ENCODE data around the gene GREB1L. TPM values are rescaled to one million over a fixed set of nuclear protein-coding genes. Genes with fewer than 3 reads are reported as not detected.
A peak's percentile ranks its signal among the peaks of the same experiment; 100 is the strongest.

The GREB1L gene
- polyA plus RNA-seq, 2 of the 4 experiments (the other 2 are of a cell fraction), result 1.4 to 2.8 TPM

DNA sequence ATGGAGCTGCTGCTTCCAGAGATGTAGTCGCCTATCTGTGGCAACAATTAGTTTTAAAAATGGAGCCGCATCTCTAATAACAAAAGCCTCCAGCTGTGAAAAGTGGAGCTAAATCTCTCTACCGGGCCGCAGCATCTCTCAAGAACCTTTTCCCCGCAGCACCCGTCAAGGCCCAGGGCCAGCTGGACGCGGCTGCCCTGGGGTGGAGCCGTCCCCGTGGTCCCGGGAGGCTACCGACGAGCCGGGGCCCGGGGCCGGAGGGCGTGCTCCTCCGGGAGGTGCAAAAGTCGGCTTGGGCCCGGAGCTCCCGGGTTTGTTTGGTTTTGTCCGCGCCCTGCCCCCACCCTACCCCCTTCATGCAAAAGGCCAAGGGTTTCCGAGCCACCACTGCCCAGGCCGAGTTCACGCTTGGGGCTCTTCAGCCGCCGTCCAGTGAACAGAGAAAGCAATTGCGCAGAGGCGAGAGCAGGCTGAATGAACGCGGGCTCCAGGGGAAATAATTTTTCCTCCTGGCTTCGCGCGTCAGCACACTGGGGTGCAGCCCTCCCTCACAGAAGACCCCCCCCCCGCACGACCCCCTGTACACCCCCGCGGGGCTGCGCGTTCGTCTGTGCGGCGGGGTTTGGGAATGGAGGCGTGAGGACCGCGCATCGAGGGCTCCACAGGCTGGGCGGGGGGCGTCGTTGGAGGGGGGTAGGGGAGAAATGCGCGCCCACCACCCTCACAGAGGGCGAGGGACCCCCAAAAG lies 557 bp upstream of the GREB1L start:
- WGBS (ENCODE audit: missing lambda C conversion rate), result 74% methylated on average over 12 of the region's 54 CpGs
- ChIA-PET POLR2A (no interaction called here), CTCF (interaction anchor here (1.0 to 1.5 kb wide), 6 partner anchors 25 to 204 kb away, joined by 3 to 6 read pairs (median 4); no protein-coding TSS in a partner anchor)
- peak overlapping the region; percentile 62 for H3K4me3 ChIP-seq
- H3K4me2 ChIP-seq, result peak overlapping the region; percentile 81
- peak overlapping the region; percentile 65 to 93 for H3K27ac ChIP-seq
- FAIRE-seq (no peak), ATAC-seq (no peak), DNase-seq (ENCODE audit: low read depth in 1 of 2, low spot score in 1 of 2) (no peak)
- no peaks in the 10 kb centered on the region for H3K9me3 ChIP-seq
- TF ChIP-seq, protein P1, sequence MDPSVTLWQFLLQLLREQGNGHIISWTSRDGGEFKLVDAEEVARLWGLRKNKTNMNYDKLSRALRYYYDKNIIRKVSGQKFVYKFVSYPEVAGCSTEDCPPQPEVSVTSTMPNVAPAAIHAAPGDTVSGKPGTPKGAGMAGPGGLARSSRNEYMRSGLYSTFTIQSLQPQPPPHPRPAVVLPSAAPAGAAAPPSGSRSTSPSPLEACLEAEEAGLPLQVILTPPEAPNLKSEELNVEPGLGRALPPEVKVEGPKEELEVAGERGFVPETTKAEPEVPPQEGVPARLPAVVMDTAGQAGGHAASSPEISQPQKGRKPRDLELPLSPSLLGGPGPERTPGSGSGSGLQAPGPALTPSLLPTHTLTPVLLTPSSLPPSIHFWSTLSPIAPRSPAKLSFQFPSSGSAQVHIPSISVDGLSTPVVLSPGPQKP (IDR thresholded peaks at IDR 0.05; ENCODE audit: low read depth, low read length), result no peak
- TF ChIP-seq HEYL (CRISPR knock-in tag; IDR thresholded peaks at IDR 0.05), result no peak
- no peak for TF ChIP-seq ZNF302 (CRISPR knock-in tag; IDR thresholded peaks at IDR 0.05)
- TF ChIP-seq HOXB13 (CRISPR knock-in tag; IDR thresholded peaks at IDR 0.05; ENCODE audit: low read depth), result no peak
- no peak for TF ChIP-seq ZSCAN20 (CRISPR knock-in tag; IDR thresholded peaks at IDR 0.05)
- TF ChIP-seq TP53 (CRISPR knock-in tag; IDR thresholded peaks at IDR 0.05), result no peak
- no peak for TF ChIP-seq CBX8 (IDR thresholded peaks at IDR 0.05)
- TF ChIP-seq RARB (CRISPR knock-in tag; IDR thresholded peaks at IDR 0.05), result no peak
- no peak for TF ChIP-seq JUN (IDR thresholded peaks at IDR 0.05)
- TF ChIP-seq, protein P2, sequence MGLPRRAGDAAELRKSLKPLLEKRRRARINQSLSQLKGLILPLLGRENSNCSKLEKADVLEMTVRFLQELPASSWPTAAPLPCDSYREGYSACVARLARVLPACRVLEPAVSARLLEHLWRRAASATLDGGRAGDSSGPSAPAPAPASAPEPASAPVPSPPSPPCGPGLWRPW (IDR thresholded peaks at IDR 0.05), result no peak
- TF ChIP-seq HOXA7 (CRISPR knock-in tag; IDR thresholded peaks at IDR 0.05), result no peak
- no peak for TF ChIP-seq RFX5 (IDR thresholded peaks at IDR 0.05)
- TF ChIP-seq CHD4 (IDR thresholded peaks at IDR 0.05; ENCODE audit: borderline replicate concordance), result no peak
- TF ChIP-seq, protein P3, sequence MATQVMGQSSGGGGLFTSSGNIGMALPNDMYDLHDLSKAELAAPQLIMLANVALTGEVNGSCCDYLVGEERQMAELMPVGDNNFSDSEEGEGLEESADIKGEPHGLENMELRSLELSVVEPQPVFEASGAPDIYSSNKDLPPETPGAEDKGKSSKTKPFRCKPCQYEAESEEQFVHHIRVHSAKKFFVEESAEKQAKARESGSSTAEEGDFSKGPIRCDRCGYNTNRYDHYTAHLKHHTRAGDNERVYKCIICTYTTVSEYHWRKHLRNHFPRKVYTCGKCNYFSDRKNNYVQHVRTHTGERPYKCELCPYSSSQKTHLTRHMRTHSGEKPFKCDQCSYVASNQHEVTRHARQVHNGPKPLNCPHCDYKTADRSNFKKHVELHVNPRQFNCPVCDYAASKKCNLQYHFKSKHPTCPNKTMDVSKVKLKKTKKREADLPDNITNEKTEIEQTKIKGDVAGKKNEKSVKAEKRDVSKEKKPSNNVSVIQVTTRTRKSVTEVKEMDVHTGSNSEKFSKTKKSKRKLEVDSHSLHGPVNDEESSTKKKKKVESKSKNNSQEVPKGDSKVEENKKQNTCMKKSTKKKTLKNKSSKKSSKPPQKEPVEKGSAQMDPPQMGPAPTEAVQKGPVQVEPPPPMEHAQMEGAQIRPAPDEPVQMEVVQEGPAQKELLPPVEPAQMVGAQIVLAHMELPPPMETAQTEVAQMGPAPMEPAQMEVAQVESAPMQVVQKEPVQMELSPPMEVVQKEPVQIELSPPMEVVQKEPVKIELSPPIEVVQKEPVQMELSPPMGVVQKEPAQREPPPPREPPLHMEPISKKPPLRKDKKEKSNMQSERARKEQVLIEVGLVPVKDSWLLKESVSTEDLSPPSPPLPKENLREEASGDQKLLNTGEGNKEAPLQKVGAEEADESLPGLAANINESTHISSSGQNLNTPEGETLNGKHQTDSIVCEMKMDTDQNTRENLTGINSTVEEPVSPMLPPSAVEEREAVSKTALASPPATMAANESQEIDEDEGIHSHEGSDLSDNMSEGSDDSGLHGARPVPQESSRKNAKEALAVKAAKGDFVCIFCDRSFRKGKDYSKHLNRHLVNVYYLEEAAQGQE (IDR thresholded peaks at IDR 0.05), result no peak
- no peak for TF ChIP-seq POLR2AphosphoS2 (conservative IDR thresholded peaks at IDR 0.05; ENCODE audit: low read length)
- no peaks in the 10 kb centered on the region for H3K4me1 ChIP-seq

DNA sequence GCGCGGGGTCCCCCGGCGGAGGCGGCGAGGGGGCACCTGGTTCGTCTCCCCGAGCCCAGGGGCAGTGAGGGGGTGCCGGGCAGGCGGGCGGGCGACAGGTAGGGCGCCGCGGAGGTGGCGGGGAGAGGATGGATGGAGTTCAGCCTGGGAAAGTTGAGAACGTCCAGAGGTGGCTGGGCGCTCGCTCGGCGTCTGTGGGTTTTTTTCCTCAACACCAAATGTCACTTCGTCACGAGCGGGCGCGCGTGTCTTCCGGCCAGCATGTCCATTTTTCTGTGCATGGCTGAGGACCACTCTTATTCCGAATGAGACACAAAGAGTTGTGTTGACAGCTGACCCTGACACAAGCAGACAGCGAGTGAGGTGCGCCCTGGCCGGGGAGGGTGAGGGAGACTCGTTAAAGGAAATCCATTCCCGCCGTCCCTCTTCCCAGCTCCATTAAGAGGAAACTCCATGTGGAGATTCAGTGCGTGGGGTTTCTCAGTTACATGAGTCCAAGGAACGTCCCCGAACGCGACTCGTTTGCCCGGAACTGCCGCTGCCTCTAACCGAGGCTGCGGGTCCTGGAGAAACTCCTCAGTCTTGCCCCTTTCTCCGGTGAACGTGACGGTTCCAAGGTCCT lies 859 bp downstream of the GREB1L start:
- peak overlapping the region; percentile 65 to 93; a peak in 5 of 6 replicates for H3K27ac ChIP-seq
- POLR2A ChIA-PET, result no interaction called here

More for the DNA sequence above, 859 bp downstream of the GREB1L start:
- Histone ChIP-seq H3K4me2 (peak overlapping the region; percentile 81), H3K9me3 (no peaks in the 10 kb centered on the region), H3K4me1 (no peaks in the 10 kb centered on the region), H3K4me3 (peak overlapping the region; percentile 62)
- DNase-seq (ENCODE audit: low read depth in 1 of 2, low spot score in 1 of 2) (peak; percentile 7 to 11), FAIRE-seq (no peak), ATAC-seq (peak; percentile 59 to 71)
- CTCF ChIA-PET, result interaction anchor here (0.8 to 1.3 kb wide), 13 partner anchors 9 to 208 kb away, joined by 3 to 5 read pairs (median 3); no protein-coding TSS in a partner anchor
- TF ChIP-seq CBX2 (IDR thresholded peaks at IDR 0.05; ENCODE audit: borderline replicate concordance, low read depth) (no peak), BHLHE40 (IDR thresholded peaks at IDR 0.05; ENCODE audit: low read depth, low read length) (no peak), RAD21 (conservative IDR thresholded peaks at IDR 0.05 in 1 of 2, IDR thresholded peaks at IDR 0.05 in 1 of 2) (no peak), HOXB5 (CRISPR knock-in tag; IDR thresholded peaks at IDR 0.05) (no peak), ZNF302 (CRISPR knock-in tag; IDR thresholded peaks at IDR 0.05) (no peak), ESRRA (IDR thresholded peaks at IDR 0.05; ENCODE audit: borderline replicate concordance, low read length) (no peak), POLR2A (IDR thresholded peaks at IDR 0.05; ENCODE audit: low read length) (no peak), MAZ (IDR thresholded peaks at IDR 0.05; ENCODE audit: borderline replicate concordance, low read depth, low read length) (no peak)
- TF ChIP-seq, protein P2 (IDR thresholded peaks at IDR 0.05), result no peak
- WGBS (ENCODE audit: missing lambda C conversion rate), result 5% methylated on average over 27 of the region's 48 CpGs

All from A549 (cell line).